ENCODE measurements around the gene RNF11.
A peak's percentile ranks its signal among the peaks of the same experiment; 100 is the strongest.

RNF11 gene

GRCh38 chr1:51266181-51266580 is 30.1 kb downstream of the RNF11 start:
- no peak for DNase-seq

- no peak for DNase-seq
Observed at GRCh38 chr1:51266791-51267190, 30.7 kb downstream of the RNF11 start.

- no peak for DNase-seq
Observed at GRCh38 chr1:51268634-51269033, 32.6 kb downstream of the RNF11 start.

- DNase-seq: no peak
Observed at GRCh38 chr1:51270751-51271150, 34.7 kb downstream of the RNF11 start.

GRCh38 chr1:51272916-51273315 is 36.8 kb downstream of the RNF11 start:
- no peak for DNase-seq

- no peak for DNase-seq
Observed at GRCh38 chr1:51274676-51275075, 38.6 kb downstream of the RNF11 start.

GRCh38 chr1:51276286-51276685 is 40.2 kb downstream of the RNF11 start:
- no peak for DNase-seq

GRCh38 chr1:51280321-51280978 is 44.4 kb downstream of the RNF11 start:
- no peak for DNase-seq

GRCh38 chr1:51281807-51282206 is 45.7 kb downstream of the RNF11 start:
- no peak for DNase-seq

GRCh38 chr1:51282605-51283004 is 46.5 kb downstream of the RNF11 start:
- DNase-seq: no peak

- no peak for DNase-seq
Observed at GRCh38 chr1:51283979-51284378, 47.9 kb downstream of the RNF11 start.

GRCh38 chr1:51284487-51284954 is 48.4 kb downstream of the RNF11 start:
- DNase-seq: no peak

- DNase-seq: no peak
Observed at GRCh38 chr1:51285055-51285454, 49.0 kb downstream of the RNF11 start.

- DNase-seq: no peak
Observed at GRCh38 chr1:51287966-51288365, 51.9 kb downstream of the RNF11 start.

- DNase-seq: no peak
Observed at GRCh38 chr1:51288578-51288977, 52.5 kb downstream of the RNF11 start.

GRCh38 chr1:51289676-51290488 is 53.8 kb downstream of the RNF11 start:
- DNase-seq: no peak

GRCh38 chr1:51290489-51290847 is 54.4 kb downstream of the RNF11 start:
- DNase-seq: no peak

- no peak for DNase-seq
Observed at GRCh38 chr1:51293898-51294515, 57.9 kb downstream of the RNF11 start.

GRCh38 chr1:51294566-51295184 is 58.6 kb downstream of the RNF11 start:
- DNase-seq: no peak

- no peak for DNase-seq
Observed at GRCh38 chr1:51295926-51296325, 59.9 kb downstream of the RNF11 start.

- peak; percentile 80 to 89 for DNase-seq
Observed at GRCh38 chr1:51296383-51297357, 60.6 kb downstream of the RNF11 start.

Data from stimulated activated CD4-positive, alpha-beta T cell treated with anti-CD3 and anti-CD28 coated beads, Interleukin-2, amount 100 ng/mL, for 24 hours (primary cell).